ENCODE measurements around the gene SRM. TPM values are rescaled to one million over a fixed set of nuclear protein-coding genes. Genes with fewer than 3 reads are reported as not detected.

Gene SRM
- total and polyA plus RNA-seq, 4 donors = 8.6 to 59.1 (median 24.3) TPM

DNA sequence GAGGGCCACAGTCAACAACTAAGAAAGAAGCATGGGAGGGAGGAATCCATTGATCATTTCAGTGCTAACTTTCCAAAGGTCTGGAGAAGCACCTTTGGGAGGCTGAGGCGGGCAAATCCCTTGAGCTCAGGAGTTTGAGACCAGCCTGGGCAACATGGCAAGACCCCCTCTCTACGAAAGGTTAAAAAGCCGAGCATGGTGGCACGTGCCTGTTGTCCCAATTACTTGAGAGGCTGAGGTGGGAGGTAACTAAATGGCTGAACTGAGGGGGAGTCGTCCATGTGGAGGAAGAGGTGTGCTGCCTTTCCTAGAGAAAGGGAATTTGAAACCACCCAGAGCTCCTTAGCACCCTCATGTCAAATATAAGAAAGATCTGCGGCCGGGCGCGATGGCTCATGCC, 29.0 kb downstream of the SRM start:
- Histone ChIP-seq H3K9ac (ENCODE audit: low read depth in 1 of 2, low read length in 2 of 2) (no peak overlapping the region), H3K36me3 (ENCODE audit: control insufficient read depth in 4 of 4, insufficient read depth in 3 of 4, low read depth in 1 of 4, low read length in 3 of 4) (peaks cover 10 to 62% (median 40%) of the 10 kb centered on the region in 4 donors), H3K27me3 (ENCODE audit: control insufficient read depth in 4 of 4, insufficient read depth in 4 of 4, low read length in 3 of 4) (no peaks in the 10 kb centered on the region), H3K4me1 (ENCODE audit: control insufficient read depth in 4 of 4, insufficient read depth in 4 of 4, low read length in 3 of 4) (peaks cover 0 to 2% (median 0%) of the 10 kb centered on the region in 4 donors), H3K27ac (ENCODE audit: low read depth in 1 of 2, low read length in 2 of 2) (no peak overlapping the region), H3K4me3 (ENCODE audit: low read depth in 1 of 3, low read length in 3 of 3) (no peak overlapping the region), H3K9me3 (ENCODE audit: control insufficient read depth in 4 of 4, low read length in 3 of 4) (no peaks in the 10 kb centered on the region)
- no peak for DNase-seq (ENCODE audit: low spot score)
- TF ChIP-seq FOXA2 (IDR thresholded peaks at IDR 0.05) (no peak), RXRA (IDR thresholded peaks at IDR 0.05) (no peak), SP1 (IDR thresholded peaks at IDR 0.05) (no peak), YY1 (IDR thresholded peaks at IDR 0.05) (no peak), HNF4G (IDR thresholded peaks at IDR 0.05) (no peak), NR2F2 (IDR thresholded peaks at IDR 0.05) (no peak), JUND (IDR thresholded peaks at IDR 0.05) (no peak), RAD21 (IDR thresholded peaks at IDR 0.05) (no peak), FOXA1 (IDR thresholded peaks at IDR 0.05) (no peak), GABPA (IDR thresholded peaks at IDR 0.05 in 1 of 2, conservative IDR thresholded peaks at IDR 0.05 in 1 of 2) (no peak), HNF4A (conservative IDR thresholded peaks at IDR 0.05) (no peak), EGR1 (IDR thresholded peaks at IDR 0.05; ENCODE audit: low read depth in 2 of 2) (no peak), TAF1 (conservative IDR thresholded peaks at IDR 0.05) (no peak)
- TF ChIP-seq, protein P1, sequence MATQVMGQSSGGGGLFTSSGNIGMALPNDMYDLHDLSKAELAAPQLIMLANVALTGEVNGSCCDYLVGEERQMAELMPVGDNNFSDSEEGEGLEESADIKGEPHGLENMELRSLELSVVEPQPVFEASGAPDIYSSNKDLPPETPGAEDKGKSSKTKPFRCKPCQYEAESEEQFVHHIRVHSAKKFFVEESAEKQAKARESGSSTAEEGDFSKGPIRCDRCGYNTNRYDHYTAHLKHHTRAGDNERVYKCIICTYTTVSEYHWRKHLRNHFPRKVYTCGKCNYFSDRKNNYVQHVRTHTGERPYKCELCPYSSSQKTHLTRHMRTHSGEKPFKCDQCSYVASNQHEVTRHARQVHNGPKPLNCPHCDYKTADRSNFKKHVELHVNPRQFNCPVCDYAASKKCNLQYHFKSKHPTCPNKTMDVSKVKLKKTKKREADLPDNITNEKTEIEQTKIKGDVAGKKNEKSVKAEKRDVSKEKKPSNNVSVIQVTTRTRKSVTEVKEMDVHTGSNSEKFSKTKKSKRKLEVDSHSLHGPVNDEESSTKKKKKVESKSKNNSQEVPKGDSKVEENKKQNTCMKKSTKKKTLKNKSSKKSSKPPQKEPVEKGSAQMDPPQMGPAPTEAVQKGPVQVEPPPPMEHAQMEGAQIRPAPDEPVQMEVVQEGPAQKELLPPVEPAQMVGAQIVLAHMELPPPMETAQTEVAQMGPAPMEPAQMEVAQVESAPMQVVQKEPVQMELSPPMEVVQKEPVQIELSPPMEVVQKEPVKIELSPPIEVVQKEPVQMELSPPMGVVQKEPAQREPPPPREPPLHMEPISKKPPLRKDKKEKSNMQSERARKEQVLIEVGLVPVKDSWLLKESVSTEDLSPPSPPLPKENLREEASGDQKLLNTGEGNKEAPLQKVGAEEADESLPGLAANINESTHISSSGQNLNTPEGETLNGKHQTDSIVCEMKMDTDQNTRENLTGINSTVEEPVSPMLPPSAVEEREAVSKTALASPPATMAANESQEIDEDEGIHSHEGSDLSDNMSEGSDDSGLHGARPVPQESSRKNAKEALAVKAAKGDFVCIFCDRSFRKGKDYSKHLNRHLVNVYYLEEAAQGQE (IDR thresholded peaks at IDR 0.05) = no peak
- TF ChIP-seq, protein P2, sequence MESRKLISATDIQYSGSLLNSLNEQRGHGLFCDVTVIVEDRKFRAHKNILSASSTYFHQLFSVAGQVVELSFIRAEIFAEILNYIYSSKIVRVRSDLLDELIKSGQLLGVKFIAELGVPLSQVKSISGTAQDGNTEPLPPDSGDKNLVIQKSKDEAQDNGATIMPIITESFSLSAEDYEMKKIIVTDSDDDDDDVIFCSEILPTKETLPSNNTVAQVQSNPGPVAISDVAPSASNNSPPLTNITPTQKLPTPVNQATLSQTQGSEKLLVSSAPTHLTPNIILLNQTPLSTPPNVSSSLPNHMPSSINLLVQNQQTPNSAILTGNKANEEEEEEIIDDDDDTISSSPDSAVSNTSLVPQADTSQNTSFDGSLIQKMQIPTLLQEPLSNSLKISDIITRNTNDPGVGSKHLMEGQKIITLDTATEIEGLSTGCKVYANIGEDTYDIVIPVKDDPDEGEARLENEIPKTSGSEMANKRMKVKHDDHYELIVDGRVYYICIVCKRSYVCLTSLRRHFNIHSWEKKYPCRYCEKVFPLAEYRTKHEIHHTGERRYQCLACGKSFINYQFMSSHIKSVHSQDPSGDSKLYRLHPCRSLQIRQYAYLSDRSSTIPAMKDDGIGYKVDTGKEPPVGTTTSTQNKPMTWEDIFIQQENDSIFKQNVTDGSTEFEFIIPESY (IDR thresholded peaks at IDR 0.05) = no peak
- TF ChIP-seq, protein P3, sequence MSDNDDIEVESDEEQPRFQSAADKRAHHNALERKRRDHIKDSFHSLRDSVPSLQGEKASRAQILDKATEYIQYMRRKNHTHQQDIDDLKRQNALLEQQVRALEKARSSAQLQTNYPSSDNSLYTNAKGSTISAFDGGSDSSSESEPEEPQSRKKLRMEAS (IDR thresholded peaks at IDR 0.05) = no peak
- TF ChIP-seq, protein P4, sequence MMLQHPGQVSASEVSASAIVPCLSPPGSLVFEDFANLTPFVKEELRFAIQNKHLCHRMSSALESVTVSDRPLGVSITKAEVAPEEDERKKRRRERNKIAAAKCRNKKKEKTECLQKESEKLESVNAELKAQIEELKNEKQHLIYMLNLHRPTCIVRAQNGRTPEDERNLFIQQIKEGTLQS (IDR thresholded peaks at IDR 0.05) = no peak
- TF ChIP-seq, protein P5, sequence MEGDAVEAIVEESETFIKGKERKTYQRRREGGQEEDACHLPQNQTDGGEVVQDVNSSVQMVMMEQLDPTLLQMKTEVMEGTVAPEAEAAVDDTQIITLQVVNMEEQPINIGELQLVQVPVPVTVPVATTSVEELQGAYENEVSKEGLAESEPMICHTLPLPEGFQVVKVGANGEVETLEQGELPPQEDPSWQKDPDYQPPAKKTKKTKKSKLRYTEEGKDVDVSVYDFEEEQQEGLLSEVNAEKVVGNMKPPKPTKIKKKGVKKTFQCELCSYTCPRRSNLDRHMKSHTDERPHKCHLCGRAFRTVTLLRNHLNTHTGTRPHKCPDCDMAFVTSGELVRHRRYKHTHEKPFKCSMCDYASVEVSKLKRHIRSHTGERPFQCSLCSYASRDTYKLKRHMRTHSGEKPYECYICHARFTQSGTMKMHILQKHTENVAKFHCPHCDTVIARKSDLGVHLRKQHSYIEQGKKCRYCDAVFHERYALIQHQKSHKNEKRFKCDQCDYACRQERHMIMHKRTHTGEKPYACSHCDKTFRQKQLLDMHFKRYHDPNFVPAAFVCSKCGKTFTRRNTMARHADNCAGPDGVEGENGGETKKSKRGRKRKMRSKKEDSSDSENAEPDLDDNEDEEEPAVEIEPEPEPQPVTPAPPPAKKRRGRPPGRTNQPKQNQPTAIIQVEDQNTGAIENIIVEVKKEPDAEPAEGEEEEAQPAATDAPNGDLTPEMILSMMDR (IDR thresholded peaks at IDR 0.05; ENCODE audit: low read depth, low read length, missing input control) = no peak
- WGBS = 97% methylated on average over 9 of the region's 9 CpGs

Measured in liver (tissue), 9 donors.